Fibroblast of skin of scalp (primary cell): ENCODE results near the gene ENOX2.
A peak's percentile ranks its signal among the peaks of the same experiment; 100 is the strongest.

ENCODE experiments used
- DNase-seq: peaks from one replicate; pipeline ENCODE4 v3.0.0-alpha.2; 2013

ENOX2 gene

DNA sequence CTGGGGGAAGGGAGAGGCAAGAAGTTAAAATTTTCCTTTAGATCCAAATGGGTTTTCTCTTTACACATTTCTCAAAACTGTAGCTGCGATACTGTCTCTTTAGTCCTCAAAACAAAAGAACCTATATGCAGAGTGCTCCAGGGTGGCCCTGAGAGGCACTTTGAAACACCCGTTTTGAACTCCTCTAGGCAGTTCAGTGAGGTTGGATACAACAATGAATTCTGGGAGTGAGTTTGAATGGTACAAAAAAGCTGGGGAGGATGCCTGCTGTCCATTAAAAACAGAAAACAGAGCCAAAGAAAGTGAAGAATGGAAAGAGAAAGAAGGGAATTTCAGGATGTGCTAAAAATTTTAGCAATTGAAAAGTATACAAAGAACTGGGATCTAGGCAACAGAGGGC is 23.1 kb downstream of the ENOX2 start:
- no peak for DNase-seq

DNA sequence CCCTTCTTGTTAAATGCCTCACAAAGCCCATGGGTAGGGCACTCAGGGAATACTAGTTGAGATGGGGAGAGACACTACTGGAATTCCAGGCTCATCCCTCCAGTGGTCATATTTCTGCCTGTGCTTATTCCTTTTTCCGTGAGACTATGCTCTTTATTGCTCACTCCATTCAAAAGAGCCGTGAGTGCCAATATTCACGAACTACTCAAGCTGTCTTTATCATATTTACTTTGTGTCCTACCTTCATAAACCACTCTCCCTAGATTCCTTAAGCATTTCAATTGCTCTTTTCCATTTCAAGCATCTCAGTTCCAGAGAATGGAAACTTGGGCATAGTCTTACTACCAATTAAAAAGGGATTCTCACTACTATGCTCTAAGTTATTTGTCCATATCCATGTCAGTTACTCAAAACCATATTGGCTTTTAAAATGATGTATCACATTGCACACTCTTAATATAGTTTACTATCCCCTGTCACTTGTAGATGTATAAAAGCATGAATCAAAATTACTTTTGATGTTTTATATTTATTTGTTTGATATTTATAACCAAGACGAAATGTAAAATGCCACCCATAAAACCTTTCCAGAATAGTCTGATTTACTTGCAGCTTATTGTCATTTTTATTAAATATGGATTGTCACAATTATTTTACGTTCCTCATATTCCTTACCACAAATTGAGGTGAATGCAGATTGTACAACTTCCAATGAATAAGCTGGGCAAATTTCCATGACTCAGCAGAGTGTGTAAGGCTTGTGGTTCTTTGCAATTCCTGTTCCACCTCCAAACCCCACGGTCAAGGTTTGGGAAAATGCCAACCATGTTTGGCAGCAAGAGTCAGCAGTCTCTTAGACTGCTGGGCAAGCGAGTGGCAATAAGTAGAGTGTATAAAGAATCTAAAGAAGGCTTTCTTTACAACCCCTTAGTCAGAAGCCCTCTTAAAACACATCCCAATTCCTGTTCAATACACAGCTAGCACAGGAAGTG is 24.4 kb downstream of the ENOX2 start:
- peak; percentile 86 for DNase-seq

- DNase-seq = no peak
These were observed 25.1 kb downstream of the ENOX2 start for GRCh38 chrX:130877892-130878341.

DNA sequence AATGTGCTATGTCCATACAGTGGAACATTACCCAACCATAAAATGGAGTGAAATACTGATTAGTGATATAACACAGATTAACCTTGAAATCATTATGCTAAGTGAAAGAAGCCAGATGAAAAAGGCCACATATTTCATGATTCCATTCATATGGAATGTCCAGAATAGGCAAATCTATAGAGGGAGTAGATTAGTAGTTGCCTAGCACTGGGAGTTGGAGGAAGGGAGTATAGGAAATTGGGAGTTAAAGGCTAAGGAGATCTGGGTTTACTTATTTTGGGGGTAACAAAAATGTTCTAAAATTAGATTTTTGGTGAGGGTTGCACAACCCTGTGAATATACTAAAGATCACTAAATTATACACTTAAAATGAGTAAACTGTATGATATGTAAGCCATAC is 26.8 kb downstream of the ENOX2 start:
- peak; percentile 28 for DNase-seq

DNA sequence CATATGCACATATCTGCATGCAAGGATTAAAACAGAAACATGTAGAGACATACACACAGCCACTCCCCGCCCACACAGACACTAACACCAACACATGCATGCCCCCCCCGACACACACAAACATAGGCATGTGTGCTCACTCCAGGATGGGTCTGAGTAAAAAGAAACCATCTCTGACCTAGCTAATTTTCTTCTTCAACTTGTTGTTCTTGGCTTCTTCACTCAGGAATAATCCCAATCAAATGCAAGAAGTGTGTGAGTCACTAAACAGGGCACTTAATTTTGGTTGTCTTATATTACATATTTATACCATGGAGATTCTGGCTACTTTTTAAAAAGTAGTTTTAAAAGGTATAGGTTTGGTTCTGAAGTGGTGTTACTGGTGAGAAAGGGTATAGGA is 28.3 kb downstream of the ENOX2 start:
- DNase-seq = peak; percentile 57

GRCh38 chrX:130869239-130869638 is 33.8 kb downstream of the ENOX2 start:
- DNase-seq = peak; percentile 55

- DNase-seq = no peak
These were observed 41.5 kb downstream of the ENOX2 start for GRCh38 chrX:130861462-130861861.

GRCh38 chrX:130857207-130857606 is 45.8 kb downstream of the ENOX2 start:
- no peak for DNase-seq

- DNase-seq = peak; percentile 3
These were observed 51.4 kb downstream of the ENOX2 start for GRCh38 chrX:130851569-130851968.

- no peak for DNase-seq
These were observed 54.2 kb downstream of the ENOX2 start for GRCh38 chrX:130848763-130849162.

- no peak for DNase-seq
These were observed 56.3 kb downstream of the ENOX2 start for GRCh38 chrX:130846746-130847145.

- DNase-seq = no peak
These were observed 61.2 kb downstream of the ENOX2 start for GRCh38 chrX:130841776-130842175.

DNA sequence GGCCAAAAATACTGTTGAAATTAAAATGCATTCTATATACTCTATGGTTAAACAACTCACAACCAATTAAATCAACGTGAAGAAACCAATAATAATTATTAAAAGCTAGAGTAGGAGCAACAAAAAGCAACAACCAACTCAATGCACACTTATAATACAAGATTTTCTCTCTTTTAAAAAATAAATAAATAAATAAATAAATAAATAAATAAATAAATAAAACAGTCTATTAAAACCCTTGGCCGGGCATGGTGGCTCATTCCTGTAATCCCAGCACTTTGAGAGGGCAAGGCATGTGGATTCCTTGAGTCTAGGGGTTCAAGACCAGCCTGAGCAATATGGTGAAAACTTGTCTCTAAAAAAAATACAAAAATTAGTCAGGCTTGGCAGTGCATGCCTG is 62.7 kb downstream of the ENOX2 start:
- no peak for DNase-seq

DNA sequence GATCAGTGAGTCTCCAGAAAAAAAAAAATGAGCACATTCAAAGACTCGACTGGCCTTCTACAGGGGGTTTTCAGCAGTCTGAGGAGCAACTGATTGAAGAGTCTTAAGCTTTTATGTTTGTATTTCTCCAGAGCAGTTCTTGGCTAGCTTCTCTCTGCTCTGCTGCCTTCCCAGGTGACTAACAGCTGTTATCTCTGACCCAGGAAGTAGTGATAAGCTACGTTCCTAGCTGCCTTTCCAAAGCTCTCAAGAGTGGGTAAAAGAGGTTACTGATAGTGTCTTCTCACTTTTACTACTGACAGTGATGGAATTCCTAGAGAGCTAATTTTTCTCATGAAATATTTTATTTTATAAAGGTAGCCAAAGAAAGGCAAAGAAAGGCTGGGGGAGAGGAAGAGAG is 66.6 kb downstream of the ENOX2 start:
- DNase-seq = no peak

- DNase-seq = no peak
These were observed 68.2 kb downstream of the ENOX2 start for GRCh38 chrX:130834830-130835229.

GRCh38 chrX:130834149-130834548 is 68.9 kb downstream of the ENOX2 start:
- DNase-seq = no peak

DNA sequence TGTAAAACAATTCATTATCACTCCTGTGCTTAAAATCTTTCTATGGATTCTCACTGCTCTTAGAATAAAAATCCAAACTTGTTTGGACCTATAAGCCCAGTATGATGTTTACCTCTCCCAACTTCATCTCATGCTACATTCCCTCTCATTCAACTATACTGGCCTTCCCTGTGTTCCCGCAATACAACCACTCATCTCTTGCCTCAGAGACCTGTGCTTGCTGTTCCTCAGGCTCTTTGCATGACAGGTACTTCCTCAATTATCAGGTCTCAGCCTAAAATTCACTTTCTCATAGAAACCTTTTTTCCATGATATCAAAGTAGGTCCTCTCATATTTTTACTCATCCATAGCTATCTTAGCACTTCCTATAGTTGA is 71.7 kb downstream of the ENOX2 start:
- no peak for DNase-seq

GRCh38 chrX:130830599-130831346 is 72.2 kb downstream of the ENOX2 start:
- DNase-seq = no peak

- DNase-seq = no peak
These were observed 73.2 kb downstream of the ENOX2 start for GRCh38 chrX:130829526-130830515.

DNA sequence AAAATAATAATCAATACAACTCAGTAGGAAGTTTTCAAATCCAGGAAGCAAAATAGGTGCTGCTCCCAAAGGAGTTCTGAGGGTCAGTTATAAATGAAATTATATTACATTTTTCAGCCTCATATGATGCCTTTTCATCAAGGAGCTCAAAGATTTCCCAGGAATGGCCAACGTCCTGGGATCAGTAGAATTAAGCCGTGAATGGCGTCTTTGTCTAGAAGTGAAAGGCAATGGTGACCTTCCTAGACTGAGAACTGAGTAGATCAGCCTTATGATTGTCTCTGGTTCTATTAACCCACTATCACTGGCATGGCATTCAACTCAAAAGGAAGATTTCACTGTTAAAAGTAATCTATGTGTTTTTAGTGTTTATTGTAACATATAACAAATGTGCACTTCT is 74.4 kb downstream of the ENOX2 start:
- DNase-seq = no peak

DNA sequence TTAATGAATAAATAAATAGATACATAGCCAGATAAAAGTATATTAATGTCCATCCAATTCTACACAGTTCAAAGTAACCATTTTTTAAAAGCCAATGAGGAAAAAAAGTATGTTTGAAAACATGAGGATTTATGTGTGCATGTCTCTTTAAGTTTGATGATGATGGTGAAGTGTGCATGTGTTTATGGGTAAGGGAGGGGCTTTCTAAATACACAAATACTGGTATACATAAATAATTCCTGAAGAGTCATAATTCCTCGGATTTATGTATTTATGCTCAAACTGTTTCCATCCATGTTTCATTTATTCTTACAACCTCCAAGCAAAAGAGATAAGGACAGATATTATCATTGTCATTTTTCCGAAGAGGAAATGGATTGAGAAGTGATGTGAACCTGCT is 75.4 kb downstream of the ENOX2 start:
- no peak for DNase-seq

DNA sequence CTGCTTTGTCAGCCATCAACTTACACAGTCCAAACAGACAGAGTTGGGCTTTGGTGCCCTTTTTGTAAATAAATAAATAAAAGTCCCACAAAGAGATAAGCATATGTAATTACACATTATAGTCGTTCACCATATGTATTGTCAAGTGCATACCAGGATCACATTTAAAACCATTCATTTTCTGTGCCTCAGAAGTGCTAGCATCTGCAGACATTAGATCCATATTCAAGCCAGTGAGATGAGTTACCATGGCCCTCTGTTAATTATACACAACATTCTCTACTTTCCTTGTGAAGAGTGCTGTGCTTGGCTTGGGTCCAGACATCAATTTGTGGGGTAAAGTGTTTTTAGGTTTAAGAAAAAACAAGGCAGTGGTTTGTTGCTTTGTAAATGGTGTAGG is 76.8 kb downstream of the ENOX2 start:
- no peak for DNase-seq
